Smooth muscle cell (in vitro differentiated cells): ENCODE results near the gene ARMC5. TPM values are rescaled to one million over a fixed set of nuclear protein-coding genes. Genes with fewer than 3 reads are reported as not detected.

Experiments
- DNase-seq: peaks from one replicate; lab custom pipeline; 2025; ENCODE audit not compliant: unreplicated experiment; lab: John Stamatoyannopoulos, UW
- H2AFZ ChIP-seq: fragments of 200-600 bp; sonication (generic); 2 replicates; pipeline ENCODE4 v1.6.0; 2016; ENCODE audit warnings: antibody characterized with exemption, low read depth, mild to moderate bottlenecking
- H3F3A ChIP-seq: fragments of 200-600 bp; sonication (generic); 2 replicates; pipeline ENCODE4 v1.6.0; 2017; ENCODE audit warnings: antibody characterized with exemption, low read depth
- H3K27ac ChIP-seq: fragments of 200-600 bp; sonication (generic); 2 replicates; pipeline ENCODE4 v1.5.1; 2016; ENCODE audit warnings: low read depth, mild to moderate bottlenecking
- H3K27me3 ChIP-seq: fragments of 200-600 bp; sonication (generic); 2 replicates; pipeline ENCODE4 v1.6.1; 2016; ENCODE audit warnings: low read depth, mild to moderate bottlenecking
- H3K36me3 ChIP-seq: fragments of 200-600 bp; sonication (generic); 2 replicates; pipeline ENCODE4 v1.5.1; 2016; ENCODE audit warnings: low read depth
- H3K4me1 ChIP-seq: fragments of 200-600 bp; sonication (generic); 2 replicates; pipeline ENCODE4 v1.5.1; 2016; ENCODE audit warnings: low read depth
- H3K4me2 ChIP-seq: fragments of 200-600 bp; sonication (generic); 2 replicates; pipeline ENCODE4 v1.6.0; 2016; ENCODE audit warnings: mild to moderate bottlenecking
- H3K4me3 ChIP-seq: fragments of 200-600 bp; sonication (generic); 2 replicates; pipeline ENCODE4 v1.5.1; 2016; ENCODE audit warnings: mild to moderate bottlenecking
- H3K79me2 ChIP-seq: fragments of 200-600 bp; sonication (generic); 2 replicates; pipeline ENCODE4 v1.6.0; 2016; ENCODE audit warnings: low read depth, mild to moderate bottlenecking
- H3K9ac ChIP-seq: fragments of 200-600 bp; sonication (generic); 2 replicates; pipeline ENCODE4 v1.6.0; 2016; ENCODE audit warnings: low read depth
- H3K9me3 ChIP-seq: fragments of 200-600 bp; sonication (generic); replicated peaks from 2 replicates; pipeline ENCODE4 v1.5.1; 2016; ENCODE audit warnings: low read depth
- H4K20me1 ChIP-seq: fragments of 200-600 bp; sonication (generic); 2 replicates; pipeline ENCODE4 v1.6.0; 2016; ENCODE audit warnings: low read depth
- CTCF ChIP-seq: fragments of 200-600 bp; sonication (generic); IDR thresholded peaks from 2 replicates; pipeline ENCODE4 v1.5.1; 2017; ENCODE audit warnings: borderline replicate concordance, mild to moderate bottlenecking, antibody characterized with exemption; ENCODE audit not compliant: insufficient read depth, poor library complexity, severe bottlenecking
- WGBS: methylation state at CpG from one replicate; pipeline ENCODE4 v1.1.7; 2016; ENCODE audit warnings: low lambda C conversion rate; 5-methylcytosine and 5-hydroxymethylcytosine counted together
- polyA plus RNA-seq: library from polyadenylated mRNA; unstranded; fragments of >200 nt; fragmentation: Nextera tagmentation; extraction: Ambion mirVana; gene quantifications from 2 replicates; pipeline ENCODE4 v1.2.1, GENCODE V29; 2016
- total RNA-seq: library from RNA; depleted of rRNA; stranded (reverse); fragments of >200 nt; gene quantifications from 2 replicates; pipeline ENCODE4 v1.2.3, GENCODE V29; 2014

The ARMC5 gene
- total and polyA plus RNA-seq, 2 experiments from 2014 or later, result 7.0 to 19.6 TPM

GRCh38 chr16:31430380-31431052, 28.8 kb upstream of the ARMC5 start:
- Histone ChIP-seq H3F3A (no peaks in the 10 kb centered on the region), H3K27ac (no peak overlapping the region), H3K36me3 (no peaks in the 10 kb centered on the region), H3K4me1 (no peaks in the 10 kb centered on the region), H3K27me3 (peaks cover 6% of the 10 kb centered on the region), H3K79me2 (no peaks in the 10 kb centered on the region), H3K9me3 (no peaks in the 10 kb centered on the region), H4K20me1 (no peaks in the 10 kb centered on the region), H2AFZ (no peak overlapping the region), H3K9ac (no peak overlapping the region), H3K4me3 (no peak overlapping the region), H3K4me2 (no peak overlapping the region)
- DNase-seq, result no peak
- TF ChIP-seq CTCF, result no peak
- WGBS, result 66% methylated on average over 5 of the region's 5 CpGs

GRCh38 chr16:31435341-31436220, 23.7 kb upstream of the ARMC5 start:
- Histone ChIP-seq H2AFZ (no peak overlapping the region), H3K79me2 (no peaks in the 10 kb centered on the region), H3K4me3 (no peak overlapping the region), H3F3A (no peaks in the 10 kb centered on the region), H3K27me3 (no peaks in the 10 kb centered on the region), H3K27ac (no peak overlapping the region), H3K4me2 (no peak overlapping the region), H4K20me1 (no peaks in the 10 kb centered on the region), H3K9me3 (no peaks in the 10 kb centered on the region), H3K4me1 (no peaks in the 10 kb centered on the region), H3K9ac (no peak overlapping the region), H3K36me3 (no peaks in the 10 kb centered on the region)
- no peak for DNase-seq
- 88% methylated on average over 47 of the region's 47 CpGs for WGBS
- no peak for TF ChIP-seq CTCF

- no peaks in the 10 kb centered on the region for H3K27me3 ChIP-seq
- H3K4me3 ChIP-seq, result no peak overlapping the region
- no peak overlapping the region for H3K27ac ChIP-seq
- no peaks in the 10 kb centered on the region for H3F3A ChIP-seq
- WGBS, result 92% methylated on average over 43 of the region's 44 CpGs
- no peak for DNase-seq
- no peak overlapping the region for H2AFZ ChIP-seq
- H3K79me2 ChIP-seq, result no peaks in the 10 kb centered on the region
- H3K9ac ChIP-seq, result no peak overlapping the region
- no peaks in the 10 kb centered on the region for H3K36me3 ChIP-seq
- H3K9me3 ChIP-seq, result no peaks in the 10 kb centered on the region
- TF ChIP-seq CTCF, result no peak
- no peak overlapping the region for H3K4me2 ChIP-seq
- no peaks in the 10 kb centered on the region for H4K20me1 ChIP-seq
- no peaks in the 10 kb centered on the region for H3K4me1 ChIP-seq
These were observed 22.9 kb upstream of the ARMC5 start for GRCh38 chr16:31436221-31437045.
